HG03558 (cell line): Measurements from ENCODE around the gene TFB1M.
"Not testable (repeated sequence)": the region's sequence is repeated elsewhere in the genome, so short reads cannot be mapped to it uniquely, and the experiment has no call there.

Source experiments
- ATAC-seq: cut with Tn5 transposase; IDR thresholded peaks from one replicate; pipeline ENCODE4 v1.9.1; 2021; ENCODE audit warnings: moderate number of reproducible peaks; ENCODE audit not compliant: unreplicated experiment; ENCODE audit errors: extremely low read depth

TFB1M gene

GRCh38 chr6:155314092-155314772 is at the start of gene TFB1M:
Gene TFB1M (minus strand): TSS chr6:155314484. CDS start chr6:155314428, 56 bp downstream.
- ATAC-seq: peak; percentile 80

- ATAC-seq: not testable (repeated sequence)
Observed at GRCh38 chr6:155364021-155364420, 49.7 kb upstream of the TFB1M start.

DNA sequence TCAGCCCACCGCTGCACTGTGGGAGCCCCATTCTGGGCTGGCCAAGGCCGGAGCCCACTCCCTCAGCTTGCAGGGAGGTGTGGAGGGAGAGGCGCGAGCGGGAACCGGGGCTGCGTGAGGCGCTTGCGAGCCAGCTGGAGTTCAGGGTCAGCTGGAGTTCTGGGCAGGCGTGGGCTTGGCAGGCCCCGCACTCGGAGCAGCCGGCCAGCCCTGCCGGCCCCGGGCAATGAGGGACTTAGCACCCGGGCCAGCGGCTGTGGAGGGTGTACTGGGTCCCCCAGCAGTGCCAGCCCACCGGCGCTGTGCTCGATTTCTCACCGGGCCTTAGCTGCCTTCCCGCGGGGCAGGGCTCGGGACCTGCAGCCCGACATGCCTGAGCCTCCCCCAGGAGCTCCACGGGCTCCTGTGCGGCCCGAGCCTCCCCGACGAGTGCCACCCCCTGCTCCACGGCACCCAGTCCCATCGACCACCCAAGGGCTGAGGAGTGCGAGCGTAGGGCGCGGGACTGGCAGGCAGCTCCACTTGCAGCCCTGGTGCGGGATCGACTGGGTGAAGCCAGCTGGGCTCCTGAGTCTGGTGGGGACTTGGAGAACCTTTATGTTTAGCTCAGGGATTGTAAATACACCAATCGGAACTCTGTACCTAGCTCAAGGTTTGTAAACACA is 48.8 kb upstream of the TFB1M start:
- ATAC-seq: not testable (repeated sequence)

- ATAC-seq: no peak
Observed at GRCh38 chr6:155354167-155354566, 39.9 kb upstream of the TFB1M start.

GRCh38 chr6:155352811-155353210 is 38.5 kb upstream of the TFB1M start:
- no peak for ATAC-seq

DNA sequence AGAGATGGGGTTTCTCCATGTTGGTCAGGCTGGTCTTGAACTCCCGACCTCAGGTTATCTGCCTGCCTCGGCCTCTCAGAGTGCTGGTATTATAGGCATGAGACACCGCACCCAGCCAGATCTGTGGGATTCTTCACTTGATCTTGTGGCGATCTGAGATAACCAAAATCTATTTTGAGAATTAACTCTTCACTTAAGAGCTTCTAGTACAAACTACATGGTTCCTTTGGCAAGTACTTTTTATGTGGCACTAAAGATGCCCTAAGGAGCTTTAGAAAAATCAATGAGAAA is 37.8 kb upstream of the TFB1M start:
- no peak for ATAC-seq

DNA sequence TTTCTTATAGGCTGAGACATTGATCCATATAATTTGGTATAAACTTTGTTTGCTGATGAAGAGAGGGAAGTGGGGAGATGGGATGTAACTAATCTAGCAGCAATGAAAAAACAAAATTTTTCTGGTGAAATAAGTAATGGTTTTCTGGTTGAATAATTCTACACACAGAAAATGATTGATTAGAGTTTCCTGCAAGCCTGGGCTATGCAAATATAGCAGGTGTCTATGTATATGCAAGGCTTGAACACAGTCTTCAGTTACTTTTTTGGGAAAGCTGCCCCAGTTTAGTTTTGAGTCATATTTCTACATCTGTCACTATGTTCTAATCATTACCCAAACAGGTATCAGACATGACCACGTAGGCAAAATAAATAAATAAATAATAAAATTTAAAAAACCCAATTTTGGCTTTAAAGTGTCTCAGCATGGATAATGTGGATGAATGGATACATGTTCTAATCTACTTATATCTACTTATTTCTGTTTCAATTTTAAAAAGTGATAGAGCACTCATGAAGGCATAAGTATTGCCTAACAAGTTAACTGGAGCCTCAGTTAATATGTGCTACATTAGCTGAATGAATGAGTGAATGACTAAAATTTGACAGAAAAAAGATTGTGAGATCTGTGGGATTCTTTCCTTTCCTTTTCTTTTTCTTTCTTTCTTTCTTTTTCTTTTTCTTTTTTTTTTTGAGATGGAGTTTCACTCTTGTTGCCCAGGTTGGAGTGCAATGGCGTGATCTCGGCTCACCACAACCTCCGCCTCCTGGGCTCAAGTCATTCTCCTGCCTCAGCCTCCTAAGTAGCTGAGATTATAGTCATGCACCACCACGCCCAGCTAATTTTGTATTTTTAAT is 37.2 kb upstream of the TFB1M start:
- peak; percentile 94 for ATAC-seq

- no peak for ATAC-seq
Observed at GRCh38 chr6:155349956-155350355, 35.7 kb upstream of the TFB1M start.

DNA sequence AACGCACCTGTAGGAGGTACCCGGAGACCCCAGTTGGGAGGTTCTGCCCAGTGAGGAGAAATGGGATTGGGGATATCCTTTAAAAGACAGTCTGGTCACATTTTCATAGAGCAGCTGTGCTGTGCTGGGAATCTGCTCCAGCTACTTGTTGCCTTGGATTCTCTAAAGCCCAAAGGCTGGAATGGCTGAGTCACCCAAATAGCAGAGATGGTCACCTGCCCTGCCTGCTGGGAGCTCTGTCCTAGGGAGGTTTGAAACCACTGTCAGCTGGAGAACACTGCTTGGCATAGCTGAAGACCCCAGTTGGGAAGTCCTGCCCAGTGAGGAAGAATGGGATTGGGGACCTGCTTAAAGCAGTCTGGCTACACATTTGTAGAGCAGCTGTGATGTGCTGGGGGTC is 34.8 kb upstream of the TFB1M start:
- no peak for ATAC-seq

DNA sequence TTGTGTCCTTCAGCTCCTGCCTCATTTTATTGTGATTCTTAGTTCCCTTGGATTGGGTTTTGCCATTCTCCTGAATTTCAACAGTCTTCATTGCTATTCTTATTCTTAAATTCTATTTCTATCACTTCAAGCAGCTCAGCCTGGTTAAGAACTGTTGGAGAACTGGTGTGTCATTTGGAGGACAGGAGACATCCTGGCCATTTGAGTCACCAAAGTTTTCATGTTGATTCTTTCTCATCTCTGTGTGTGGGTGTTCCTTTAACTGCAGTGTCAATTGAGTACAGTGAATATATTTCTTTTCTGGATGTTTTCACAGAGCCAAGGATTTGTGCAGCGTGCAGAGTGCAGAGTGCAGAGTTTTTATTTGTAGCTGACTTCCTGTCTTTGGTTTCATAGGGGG is 33.5 kb upstream of the TFB1M start:
- ATAC-seq: no peak

GRCh38 chr6:155346957-155347356 is 32.7 kb upstream of the TFB1M start:
- no peak for ATAC-seq

- no peak for ATAC-seq
Observed at GRCh38 chr6:155344341-155345006, 30.2 kb upstream of the TFB1M start.

DNA sequence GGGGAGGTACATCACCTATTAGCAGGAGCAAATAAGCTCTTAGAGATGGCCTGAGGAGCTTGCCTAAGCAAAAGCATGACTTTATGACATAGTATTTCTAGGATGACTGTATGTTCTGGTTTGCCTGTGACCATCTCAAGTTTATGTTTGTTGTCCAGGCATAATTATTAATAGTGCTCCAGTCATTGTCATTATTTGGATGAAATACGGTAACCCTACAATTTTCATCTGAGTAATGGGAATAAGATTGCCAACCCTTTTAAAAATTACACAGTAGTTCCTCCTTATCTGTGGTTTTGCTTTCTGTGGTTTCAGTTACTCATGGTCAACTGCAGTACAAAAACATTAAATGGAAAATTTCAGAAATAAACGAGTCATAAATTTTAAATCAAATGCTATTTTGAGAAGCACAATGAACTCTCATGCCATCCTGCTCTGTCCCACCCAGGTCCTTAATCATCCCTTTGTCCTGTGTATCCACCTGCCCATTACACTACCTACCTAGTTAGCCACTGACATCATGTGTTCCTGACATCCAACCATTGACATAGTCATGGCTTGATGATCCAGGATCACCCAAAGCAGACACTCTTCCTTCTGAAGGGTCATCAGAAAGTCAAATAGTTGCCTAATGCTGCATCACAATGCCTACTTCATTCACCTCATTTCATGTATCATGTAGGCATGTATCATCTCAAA is 27.0 kb upstream of the TFB1M start:
- peak; percentile 34 for ATAC-seq

DNA sequence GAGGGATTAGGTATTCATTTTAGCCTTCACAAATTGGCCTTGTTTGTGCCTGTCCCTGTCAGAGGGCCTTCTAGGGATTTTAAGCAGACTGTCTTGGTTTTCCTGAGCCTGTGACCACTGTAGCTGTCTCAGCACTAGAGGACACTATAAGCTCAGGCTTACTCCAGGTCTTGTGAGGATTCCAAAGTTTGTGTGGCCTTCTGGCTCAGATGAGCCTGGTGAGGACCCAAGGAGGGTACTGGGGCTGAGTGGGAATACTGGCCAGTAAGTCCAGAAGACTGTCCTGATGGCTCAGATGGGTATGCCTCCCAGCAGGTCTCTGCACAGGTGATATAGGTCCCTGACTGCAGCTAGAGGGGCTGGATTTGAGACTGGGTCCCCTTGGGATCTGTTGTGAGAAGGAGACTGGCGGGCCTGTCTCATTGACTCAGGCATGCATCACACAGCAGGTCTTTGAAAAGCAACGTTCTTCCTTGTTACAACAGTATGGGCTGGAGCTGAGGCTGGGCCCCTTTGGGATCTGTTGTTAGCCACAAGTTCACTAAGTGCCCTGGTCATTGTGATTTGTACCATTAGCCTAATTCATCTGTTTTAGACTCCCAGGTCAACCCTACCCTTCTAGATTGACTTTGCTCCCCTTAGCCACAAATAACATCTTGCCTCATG is 26.3 kb upstream of the TFB1M start:
- peak; percentile 21 for ATAC-seq

DNA sequence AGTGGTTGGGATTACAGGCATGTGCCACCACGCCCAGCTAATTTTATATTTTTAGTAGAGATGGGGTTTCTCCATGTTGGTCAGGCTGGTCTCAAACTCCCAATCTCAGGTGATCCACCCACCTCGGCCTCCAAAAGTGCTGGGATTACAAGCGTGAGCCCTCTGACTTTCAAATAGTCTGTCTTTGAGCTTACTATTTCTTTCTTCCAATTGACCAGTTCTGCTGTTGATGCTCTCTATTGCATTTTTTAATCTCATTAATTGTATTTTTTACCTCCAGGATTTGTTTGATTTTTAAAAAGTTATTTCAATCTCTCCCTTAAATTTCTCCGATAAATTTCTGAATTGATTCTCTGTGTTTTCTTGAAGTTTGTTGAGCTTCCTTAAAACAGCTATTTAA is 25.6 kb upstream of the TFB1M start:
- ATAC-seq: not testable (repeated sequence)

GRCh38 chr6:155338237-155338636 is 24.0 kb upstream of the TFB1M start:
- ATAC-seq: not testable (repeated sequence)

DNA sequence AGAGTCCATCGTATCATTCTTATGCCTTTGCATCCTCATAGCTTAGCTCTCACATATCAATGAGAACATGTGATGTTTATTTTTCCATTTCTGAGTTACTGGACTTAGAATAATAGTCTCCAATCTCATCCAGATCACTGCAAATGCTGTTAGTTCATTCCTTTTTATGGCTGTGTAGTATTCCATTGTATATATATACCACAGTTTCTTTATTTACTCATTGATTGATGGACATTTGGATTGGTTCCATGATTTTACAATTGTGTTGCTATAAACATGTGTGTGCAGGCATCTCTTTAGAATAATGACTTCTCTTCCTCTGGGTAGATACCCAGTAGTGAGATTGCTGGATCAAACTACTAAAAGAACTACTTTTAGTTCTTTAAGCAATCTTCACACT is 21.0 kb upstream of the TFB1M start:
- ATAC-seq: no peak

DNA sequence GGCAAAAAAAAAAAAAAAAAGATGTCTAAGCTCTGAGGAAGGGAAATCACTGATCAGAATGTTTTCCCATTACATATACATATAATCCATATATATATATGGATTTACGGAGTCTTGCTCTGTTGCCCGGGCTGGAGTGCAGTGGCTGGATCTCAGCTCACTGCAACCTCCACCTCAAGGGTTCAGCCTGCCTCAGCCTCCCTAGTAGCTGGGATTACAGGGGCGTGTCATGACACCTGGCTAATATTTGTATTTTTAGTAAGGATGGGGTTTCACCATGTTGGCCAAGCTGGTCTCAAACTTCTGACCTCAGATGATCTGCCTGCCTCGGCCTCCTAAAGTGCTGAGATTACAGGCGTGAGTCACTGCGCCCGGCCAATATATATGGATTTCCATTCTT is 19.8 kb upstream of the TFB1M start:
- ATAC-seq: not testable (repeated sequence)

GRCh38 chr6:155333414-155333813 is 19.1 kb upstream of the TFB1M start:
- peak; percentile 71 for ATAC-seq

DNA sequence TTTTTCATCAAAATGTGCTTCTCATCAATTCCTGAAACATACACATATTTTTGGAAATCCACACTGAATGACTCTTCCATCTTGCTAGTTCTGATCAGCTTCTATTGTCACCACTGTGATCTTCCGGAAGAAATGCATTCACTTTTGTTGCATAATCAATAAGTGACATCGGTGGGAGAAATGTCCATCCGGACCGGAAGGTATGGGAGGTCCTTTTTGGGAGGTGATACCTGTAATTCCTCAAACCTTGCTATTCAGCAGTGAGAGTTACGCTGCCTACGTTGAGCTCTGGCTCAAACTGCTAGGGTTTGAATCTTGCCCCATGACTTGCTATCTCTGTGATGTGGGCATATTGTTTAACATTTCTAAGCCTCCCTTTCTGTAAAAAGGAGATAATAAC is 16.6 kb upstream of the TFB1M start:
- no peak for ATAC-seq
